NCI-H2196 (cell line): Measurements from ENCODE around the gene PTPRN2.

ENCODE experiments used
- DNase-seq: peaks from one replicate; lab custom pipeline; 2025; ENCODE audit not compliant: unreplicated experiment; lab: John Stamatoyannopoulos, UW

PTPRN2 gene

GRCh38 chr7:157816086-157816485 is 771.5 kb downstream of the PTPRN2 start:
- DNase-seq, result no peak

DNA sequence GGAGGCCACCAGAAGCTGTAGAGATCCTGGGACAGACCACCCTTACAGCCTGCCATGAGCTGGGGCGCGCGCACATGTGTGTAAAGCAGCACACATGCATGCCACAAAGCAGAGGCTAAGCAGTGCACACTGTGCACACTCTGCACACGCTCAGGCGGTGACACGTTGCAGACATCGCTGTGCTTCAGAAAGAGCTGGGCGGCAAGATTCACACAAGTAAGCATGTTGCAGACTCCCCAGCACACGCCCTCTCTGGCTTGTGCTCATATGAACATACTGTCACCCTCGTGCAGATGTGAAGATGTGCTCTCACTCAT is 772.0 kb downstream of the PTPRN2 start:
- DNase-seq, result no peak

GRCh38 chr7:157814931-157815705 is 772.5 kb downstream of the PTPRN2 start:
- DNase-seq, result no peak

- DNase-seq, result no peak
These were observed 773.6 kb downstream of the PTPRN2 start for GRCh38 chr7:157813741-157814661.

DNA sequence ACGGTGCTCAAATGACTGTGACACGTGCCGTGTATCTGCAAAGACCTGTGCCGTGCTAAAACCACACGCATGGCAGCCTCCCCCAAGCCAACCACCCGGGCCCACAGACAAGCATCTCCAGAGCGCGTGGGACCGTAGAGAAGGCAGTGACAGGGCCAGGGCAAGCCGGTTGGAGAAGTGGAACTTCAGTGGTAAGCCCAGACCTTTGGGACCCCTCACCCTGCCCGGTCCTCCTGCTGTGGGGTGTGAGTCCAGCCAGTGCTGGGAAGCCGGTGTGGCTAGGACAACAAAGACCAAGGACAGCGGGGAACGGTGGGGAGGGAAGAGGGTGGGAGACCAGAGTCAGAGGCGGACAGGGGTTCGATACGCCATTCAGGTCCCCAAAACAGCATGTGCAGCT is 774.6 kb downstream of the PTPRN2 start:
- no peak for DNase-seq

- DNase-seq, result no peak
These were observed 775.7 kb downstream of the PTPRN2 start for GRCh38 chr7:157811946-157812345.

DNA sequence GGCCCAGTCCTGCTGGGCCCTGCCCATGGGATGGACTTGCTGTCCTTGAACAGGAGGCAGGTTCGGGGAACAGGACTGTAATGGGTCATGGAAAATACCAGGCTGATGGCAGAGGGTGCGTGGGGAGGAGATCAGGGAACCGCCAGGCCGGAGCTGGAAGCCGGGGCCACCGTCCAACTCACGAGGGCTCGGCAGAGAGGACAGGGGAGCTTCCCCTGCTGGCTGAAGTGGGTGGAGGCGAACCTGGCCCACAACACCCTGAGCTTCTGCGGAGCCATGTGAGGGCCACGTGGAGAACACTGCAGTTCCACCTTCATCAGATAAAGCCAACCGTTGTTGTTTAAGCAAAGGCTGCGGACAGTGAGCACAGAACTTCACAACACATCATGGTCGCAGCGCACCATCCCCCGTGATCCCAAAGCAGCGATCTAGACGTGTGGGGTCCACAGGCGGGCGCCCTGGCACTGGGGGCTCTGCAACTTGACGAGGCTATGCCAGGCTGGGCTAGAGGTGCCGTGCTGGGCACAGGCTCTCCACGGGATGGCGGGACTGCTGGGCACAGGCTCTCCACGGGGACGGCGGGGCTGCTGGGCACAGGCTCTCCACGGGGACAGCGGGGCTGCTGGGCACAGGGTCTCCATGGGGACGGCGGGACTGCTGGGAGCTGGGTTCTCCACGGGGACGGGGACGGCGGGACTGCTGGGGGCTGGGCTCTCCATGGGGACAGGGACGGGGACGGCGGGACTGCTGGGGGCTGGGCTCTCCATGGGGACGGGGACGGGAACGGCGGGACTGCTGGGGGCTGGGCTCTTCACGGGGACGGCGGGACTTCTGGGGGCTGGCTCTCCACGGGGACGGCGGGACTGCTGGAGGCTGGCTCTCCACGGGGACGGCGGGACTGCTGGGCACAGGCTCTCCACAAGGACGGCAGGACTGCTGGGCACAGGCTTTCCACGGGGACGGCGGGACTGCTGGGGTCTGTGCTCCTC is 777.5 kb downstream of the PTPRN2 start:
- no peak for DNase-seq

- no peak for DNase-seq
These were observed 778.3 kb downstream of the PTPRN2 start for GRCh38 chr7:157809154-157809862.

DNA sequence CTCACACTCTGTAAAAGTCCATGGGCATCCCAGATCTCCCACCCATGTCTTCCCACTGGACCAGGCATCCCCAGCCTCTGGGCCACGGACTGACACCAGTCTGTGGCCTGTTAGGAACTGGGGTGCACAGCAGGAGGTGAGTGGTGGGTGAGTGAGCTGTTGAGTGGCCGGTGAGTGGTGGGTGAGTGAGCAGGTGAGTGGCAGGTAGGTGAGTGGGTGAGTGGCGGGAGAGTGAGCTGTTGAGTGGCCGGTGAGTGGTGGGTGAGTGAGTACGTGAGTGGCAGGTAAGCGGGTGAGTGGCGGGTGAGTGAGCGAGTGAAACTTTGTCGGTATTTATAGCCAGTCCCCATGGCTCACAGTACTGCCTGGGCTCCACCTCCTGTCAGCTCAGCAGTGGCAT is 779.6 kb downstream of the PTPRN2 start:
- DNase-seq, result no peak

- no peak for DNase-seq
These were observed 780.1 kb downstream of the PTPRN2 start for GRCh38 chr7:157807510-157807909.

GRCh38 chr7:157806711-157807110 is 780.9 kb downstream of the PTPRN2 start:
- DNase-seq, result no peak

DNA sequence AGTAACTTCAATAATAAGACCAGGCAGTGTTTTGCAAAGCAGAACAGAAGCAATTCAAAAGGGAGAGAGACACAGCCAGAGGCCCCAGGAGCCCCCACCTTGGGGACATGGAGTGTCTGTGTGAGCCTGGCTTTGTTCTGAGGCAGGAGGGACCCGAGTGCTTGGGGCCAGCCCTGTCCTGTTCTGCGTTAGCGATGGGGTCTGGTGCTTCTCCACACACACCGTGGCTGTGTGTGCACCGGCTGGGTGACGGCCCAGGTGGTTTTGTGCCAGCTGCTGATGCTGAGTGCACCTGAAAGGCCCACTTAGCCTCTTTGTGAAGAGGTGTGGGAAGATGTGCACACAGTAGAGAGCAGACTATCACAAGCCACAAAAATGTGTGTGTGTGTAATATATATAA is 781.9 kb downstream of the PTPRN2 start:
- no peak for DNase-seq

- no peak for DNase-seq
These were observed 783.7 kb downstream of the PTPRN2 start for GRCh38 chr7:157803906-157804305.

DNA sequence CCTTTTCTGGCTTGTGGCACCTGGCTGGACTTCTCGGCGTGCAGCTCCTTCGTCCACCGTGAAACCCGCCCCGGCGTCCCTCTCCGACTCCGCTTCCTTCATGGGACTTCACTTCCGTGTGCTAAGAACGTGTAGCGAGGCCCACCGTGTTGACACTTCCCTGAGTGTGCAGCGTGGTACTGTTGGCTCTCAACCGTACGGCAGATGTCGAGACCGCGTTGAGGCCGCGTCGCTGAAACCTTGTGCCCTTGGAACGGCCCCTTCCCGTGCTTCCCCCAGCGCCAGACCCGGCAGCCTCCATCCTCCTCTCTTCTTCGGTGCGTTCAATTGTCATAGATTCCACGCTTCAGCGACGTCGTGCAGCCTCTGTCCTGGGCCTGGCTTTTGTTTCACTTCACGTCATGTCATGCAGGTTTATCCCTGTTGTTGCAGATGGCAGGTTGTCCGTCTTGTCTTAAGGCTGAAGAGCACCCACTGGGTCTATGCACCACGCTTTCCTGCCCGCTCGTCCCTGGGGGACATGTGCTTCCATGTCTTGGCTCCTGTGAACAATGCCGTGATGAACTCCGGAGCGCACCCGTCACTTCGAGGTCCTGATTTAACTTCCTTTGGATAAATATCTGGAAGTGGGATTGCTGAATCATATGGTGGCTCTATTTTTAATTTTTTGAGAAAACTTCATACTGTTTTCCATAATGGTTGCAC is 785.5 kb downstream of the PTPRN2 start:
- no peak for DNase-seq

DNA sequence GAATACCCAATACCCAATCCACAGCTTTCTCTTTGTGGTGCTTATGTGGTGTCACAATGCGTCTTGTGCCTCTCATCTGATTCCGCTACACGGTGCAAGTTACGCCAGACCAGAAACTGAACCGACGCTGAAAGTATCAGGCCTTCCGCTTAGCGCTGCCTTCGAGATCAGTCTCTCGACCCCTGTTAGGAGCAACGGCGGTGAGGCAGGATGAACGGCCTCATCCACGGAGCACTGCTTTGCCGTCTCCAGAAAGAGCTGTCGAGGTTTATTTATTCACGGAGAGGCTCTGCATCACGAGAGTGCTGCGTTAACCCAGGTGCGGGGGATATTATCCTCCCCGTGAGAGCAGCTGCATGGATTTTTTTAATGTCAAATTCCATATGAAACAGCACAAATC is 786.5 kb downstream of the PTPRN2 start:
- DNase-seq, result no peak

DNA sequence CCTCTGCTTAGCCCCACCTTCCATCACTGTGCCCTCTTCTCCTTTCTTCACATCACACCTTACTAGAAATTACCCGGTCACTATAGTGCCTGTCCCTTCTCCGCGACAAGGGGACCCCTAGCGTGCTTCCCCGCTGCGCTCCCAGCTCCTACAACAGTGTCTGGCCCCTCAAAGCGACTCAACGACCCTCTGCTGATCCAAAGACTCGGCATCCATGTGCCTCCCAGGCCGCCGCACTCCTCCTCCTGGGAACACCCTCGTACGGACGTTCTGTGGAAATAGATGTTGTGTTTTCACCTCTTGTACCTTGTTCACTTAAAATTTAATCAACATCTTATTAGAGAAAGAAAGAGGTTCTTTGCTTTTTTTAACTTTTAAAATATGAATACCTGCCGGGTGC is 787.3 kb downstream of the PTPRN2 start:
- no peak for DNase-seq

DNA sequence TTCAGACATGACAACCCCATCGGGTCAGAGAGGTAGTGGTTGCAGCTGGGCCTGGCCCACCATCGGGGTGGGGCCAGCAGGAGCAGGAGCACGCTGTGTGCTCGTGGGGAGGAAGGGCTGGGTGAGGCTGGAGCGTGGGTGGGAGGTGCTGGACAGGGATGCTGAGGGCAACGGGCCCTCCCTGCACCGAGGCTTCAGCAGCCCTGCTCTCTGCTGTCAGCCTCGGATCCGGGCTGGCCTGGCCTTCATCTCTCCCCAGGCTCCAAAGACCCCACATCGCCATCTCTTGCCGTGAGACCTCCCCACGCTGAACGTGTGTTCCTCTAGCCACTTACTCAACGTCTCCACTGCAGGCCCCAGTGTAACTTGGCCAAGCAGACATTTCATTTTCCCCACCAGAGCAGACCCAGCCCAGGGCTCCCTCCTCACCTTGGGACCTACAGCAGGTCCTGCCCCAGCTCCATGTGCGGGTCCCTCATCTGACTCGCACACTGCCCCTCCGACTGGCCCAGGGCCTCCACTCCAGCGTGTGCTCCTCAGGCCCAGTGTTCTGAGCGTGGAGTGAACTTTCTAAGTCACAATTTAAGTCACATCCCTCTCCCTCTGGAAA is 788.4 kb downstream of the PTPRN2 start:
- DNase-seq, result no peak

DNA sequence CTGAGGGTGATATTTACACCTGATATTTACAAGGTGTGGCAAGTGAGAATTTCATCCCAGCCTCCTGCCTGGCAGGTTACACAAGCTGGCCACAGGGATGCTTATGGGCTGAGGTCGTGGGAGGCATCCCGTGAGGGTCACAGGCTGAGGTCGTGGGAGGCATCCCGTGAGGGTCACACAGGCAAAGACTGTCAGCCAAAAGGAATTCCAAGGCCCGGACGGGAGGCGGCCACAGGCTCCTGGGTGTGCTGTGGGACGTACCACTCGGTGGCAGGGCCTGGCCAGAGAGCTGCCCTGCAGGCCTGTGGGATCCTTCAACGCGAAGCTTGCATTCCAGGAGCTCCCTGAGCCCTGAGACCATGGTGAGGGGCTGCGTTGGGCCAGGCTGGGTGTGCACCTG is 790.3 kb downstream of the PTPRN2 start:
- no peak for DNase-seq

DNA sequence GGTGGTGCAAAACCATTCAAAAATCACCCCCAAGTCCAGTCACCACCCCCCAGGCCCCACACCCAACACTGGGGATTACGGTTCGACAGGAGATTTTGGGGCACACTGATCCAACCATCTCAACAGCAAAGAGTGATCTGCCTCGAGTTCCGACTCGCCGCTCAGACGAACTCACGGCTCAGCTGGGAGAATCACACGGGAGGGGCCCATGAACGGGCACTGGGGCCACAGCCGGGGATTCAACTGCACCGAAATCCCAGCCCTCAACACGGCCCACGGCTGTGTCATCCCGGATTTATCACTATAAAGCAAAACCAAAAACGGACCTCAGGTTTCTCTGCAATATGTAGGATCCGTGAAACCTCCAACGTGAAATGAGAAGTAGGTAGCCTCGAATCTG is 790.8 kb downstream of the PTPRN2 start:
- DNase-seq, result no peak

DNA sequence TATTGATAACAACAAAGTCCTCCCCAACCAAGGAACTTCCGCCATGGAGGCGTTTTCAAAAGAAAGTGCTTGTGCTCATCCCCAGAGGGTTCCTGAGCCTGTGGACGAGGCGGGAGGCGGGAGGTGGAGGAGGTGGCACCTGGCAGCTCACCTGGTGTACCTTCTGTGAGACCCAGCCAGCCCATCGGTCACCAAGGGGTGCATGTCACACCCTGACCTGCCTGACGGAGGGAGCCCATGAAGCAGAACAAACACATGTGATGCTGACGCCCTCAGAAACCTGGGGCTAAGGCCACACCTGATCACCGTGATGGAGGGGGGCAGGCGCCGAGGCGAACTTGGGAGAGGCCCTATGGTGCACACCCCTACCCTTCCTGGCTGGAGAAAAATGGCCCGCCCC is 792.0 kb downstream of the PTPRN2 start:
- DNase-seq, result no peak
